Liver (tissue), 9 donors: Measurements from ENCODE around the gene NKAIN2. TPM values are rescaled to one million over a fixed set of nuclear protein-coding genes. Genes with fewer than 3 reads are reported as not detected.
"Not testable (repeated sequence)": the region's sequence is repeated elsewhere in the genome, so short reads cannot be mapped to it uniquely, and the experiment has no call there.

Experiments
- DNase-seq: peaks from one replicate; pipeline ENCODE4 v3.0.0-alpha.2; 2017; ENCODE audit warnings: low spot score
- H3K27ac ChIP-seq, 2 donors: one replicate each; pipeline ENCODE4 v1.7.0; 2013; ENCODE audit warnings: inconsistent platforms in 2 of 2, low read length in 2 of 2, control low read depth in 1 of 2, low read depth in 1 of 2, mild to moderate bottlenecking in 1 of 2
- H3K27me3 ChIP-seq, 4 donors: one replicate each; pipeline versions ENCODE4 v1.6.1 to v1.7.0; 2013; ENCODE audit warnings: low read length in 3 of 4, inconsistent platforms in 1 of 4, mild to moderate bottlenecking in 1 of 4, moderate library complexity in 1 of 4; ENCODE audit not compliant: control insufficient read depth in 4 of 4, insufficient read depth in 4 of 4
- H3K36me3 ChIP-seq, 4 donors: one replicate each; pipeline versions ENCODE4 v1.6.1 to v1.7.0; 2013; ENCODE audit warnings: low read length in 3 of 4, mild to moderate bottlenecking in 3 of 4, low read depth in 1 of 4, moderate library complexity in 1 of 4; ENCODE audit not compliant: control insufficient read depth in 4 of 4, insufficient read depth in 3 of 4
- H3K4me1 ChIP-seq, 4 donors: one replicate each; pipeline versions ENCODE4 v1.6.1 to v1.7.0; 2013; ENCODE audit warnings: low read length in 3 of 4, mild to moderate bottlenecking in 3 of 4, moderate library complexity in 1 of 4; ENCODE audit not compliant: control insufficient read depth in 4 of 4, insufficient read depth in 4 of 4
- H3K4me3 ChIP-seq, 3 donors: one replicate each; pipeline versions ENCODE4 v1.6.1 to v1.7.0; 2013; ENCODE audit warnings: low read length in 3 of 3, control low read depth in 1 of 3, low read depth in 1 of 3, mild to moderate bottlenecking in 1 of 3
- H3K9ac ChIP-seq, 2 donors: one replicate each; pipeline ENCODE4 v1.7.0; 2013; ENCODE audit warnings: low read length in 2 of 2, mild to moderate bottlenecking in 2 of 2, moderate library complexity in 2 of 2, control low read depth in 1 of 2, low read depth in 1 of 2
- H3K9me3 ChIP-seq, 4 donors: one replicate each; pipeline versions ENCODE4 v1.6.1 to v1.7.0; 2013; ENCODE audit warnings: low read length in 3 of 4; ENCODE audit not compliant: control insufficient read depth in 4 of 4
- EGR1 ChIP-seq, 2 donors: IDR thresholded peaks; 2 replicates each; pipeline ENCODE4 v1.6.1; 2016 to 2018; ENCODE audit warnings: antibody characterized with exemption in 2 of 2, low read depth in 2 of 2
- FOXA2 ChIP-seq: IDR thresholded peaks from 2 replicates; pipeline ENCODE4 v1.6.1; 2016; ENCODE audit warnings: antibody characterized with exemption
- GABPA ChIP-seq, 2 donors: IDR thresholded peaks in 1 of 2; conservative IDR thresholded peaks in 1 of 2; 2 replicates each; pipeline ENCODE4 v1.6.1; 2016; ENCODE audit warnings: antibody characterized with exemption in 2 of 2, mild to moderate bottlenecking in 1 of 2, moderate library complexity in 1 of 2
- HNF4A ChIP-seq, 2 donors: conservative IDR thresholded peaks; 2 replicates each; pipeline ENCODE4 v1.6.1; 2016; ENCODE audit warnings: antibody characterized with exemption in 2 of 2, mild to moderate bottlenecking in 2 of 2
- HNF4G ChIP-seq: IDR thresholded peaks from 2 replicates; pipeline ENCODE4 v1.6.1; 2016; ENCODE audit warnings: antibody characterized with exemption
- JUND ChIP-seq, 2 donors: IDR thresholded peaks; 2 replicates each; pipeline ENCODE4 v1.6.1; 2016; ENCODE audit warnings: antibody characterized with exemption in 2 of 2
- MAX ChIP-seq: IDR thresholded peaks from 2 replicates; pipeline ENCODE4 v1.6.1; 2016; ENCODE audit warnings: antibody characterized with exemption
- NR2F2 ChIP-seq: IDR thresholded peaks from 2 replicates; pipeline ENCODE4 v1.6.1; 2016; ENCODE audit warnings: antibody characterized with exemption
- RXRA ChIP-seq, 2 donors: IDR thresholded peaks; 2 replicates each; pipeline ENCODE4 v1.6.1; 2017 to 2018; ENCODE audit warnings: antibody characterized with exemption in 2 of 2, mild to moderate bottlenecking in 1 of 2
- SP1 ChIP-seq: IDR thresholded peaks from 2 replicates; pipeline ENCODE4 v1.6.1; 2018; ENCODE audit warnings: antibody characterized with exemption, mild to moderate bottlenecking
- YY1 ChIP-seq: IDR thresholded peaks from 2 replicates; pipeline ENCODE4 v1.6.1; 2016; ENCODE audit warnings: antibody characterized with exemption, mild to moderate bottlenecking
- WGBS: extraction: QIAGEN DNeasy Blood & Tissue Kit; methylation state at CpG from one replicate; pipeline ENCODE4 v1.1.7; 2013; 5-methylcytosine and 5-hydroxymethylcytosine counted together
- polyA plus RNA-seq, 2 donors: library from polyadenylated mRNA; stranded (reverse) in 1 of 2; unstranded in 1 of 2; fragments of 200-250 nt in 1 of 2; fragments of >200 nt in 1 of 2; fragmentation: Nextera tagmentation in 1 of 2; extraction: Ambion mirVana in 1 of 2; gene quantifications; one replicate each; pipeline versions ENCODE4 v1.2.1 to v1.2.3, GENCODE V29; 2013 to 2015
- total RNA-seq, 2 donors: library from RNA; depleted of rRNA; stranded (reverse); fragments of >200 nt; gene quantifications; one replicate each; pipeline ENCODE4 v1.2.3, GENCODE V29; 2014
- TF ChIP-seq, protein P1 (sequence below): IDR thresholded peaks from 2 replicates; pipeline ENCODE4 v1.6.1; 2016; ENCODE audit warnings: antibody characterized with exemption
- TF ChIP-seq, protein P2 (sequence below): fragments of 150-350 bp; IDR thresholded peaks from 2 replicates; pipeline ENCODE4 v1.5.1; 2017; ENCODE audit warnings: improper control_type of control experiment, low read depth, low read length; ENCODE audit not compliant: missing input control
- TF ChIP-seq, protein P3 (sequence below): IDR thresholded peaks from 2 replicates; pipeline ENCODE4 v1.6.1; 2016; ENCODE audit warnings: antibody characterized with exemption, mild to moderate bottlenecking
- TF ChIP-seq, protein P4 (sequence below): IDR thresholded peaks from 2 replicates; pipeline ENCODE4 v1.6.1; 2016; ENCODE audit warnings: antibody characterized with exemption
- donor health status: healthy.
- donor health status: healthy.
- donor health status: healthy.
- donor health status: healthy.
- donor health status: healthy.

The NKAIN2 gene
- total and polyA plus RNA-seq, 4 donors = 0.05 to 0.14 TPM; not detected in 2

DNA sequence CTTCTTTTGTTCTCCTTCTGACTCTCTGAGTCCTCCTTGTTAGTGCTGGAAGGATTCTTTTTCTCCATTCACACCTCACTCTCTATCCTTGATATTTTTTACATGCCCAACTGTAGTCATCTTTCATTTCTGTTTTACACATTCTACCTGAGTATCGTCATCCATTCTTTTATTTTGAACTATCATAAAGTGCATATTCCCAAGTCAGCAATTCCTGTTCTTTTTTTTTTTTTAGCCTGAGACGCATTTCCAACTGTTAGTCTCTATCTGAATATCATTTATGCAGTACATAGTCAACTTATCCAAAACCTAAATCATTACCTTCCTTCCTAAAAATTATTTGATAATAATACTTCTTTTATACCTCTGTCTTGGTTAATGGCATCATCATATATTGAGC, 207.5 kb downstream of the NKAIN2 start:
- WGBS = 97% methylated on average over 2 of the region's 2 CpGs
- Histone ChIP-seq H3K36me3 (no peaks in the 10 kb centered on the region), H3K4me1 (peaks cover 0 to 9% (median 2%) of the 10 kb centered on the region in 4 donors), H3K9me3 (no peaks in the 10 kb centered on the region), H3K27ac (no peak overlapping the region), H3K4me3 (no peak overlapping the region), H3K27me3 (no peaks in the 10 kb centered on the region), H3K9ac (no peak overlapping the region)
- no peak for TF ChIP-seq SP1
- TF ChIP-seq, protein P1, sequence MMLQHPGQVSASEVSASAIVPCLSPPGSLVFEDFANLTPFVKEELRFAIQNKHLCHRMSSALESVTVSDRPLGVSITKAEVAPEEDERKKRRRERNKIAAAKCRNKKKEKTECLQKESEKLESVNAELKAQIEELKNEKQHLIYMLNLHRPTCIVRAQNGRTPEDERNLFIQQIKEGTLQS = no peak
- TF ChIP-seq JUND (IDR thresholded peaks at IDR 0.05) = no peak
- TF ChIP-seq, protein P2, sequence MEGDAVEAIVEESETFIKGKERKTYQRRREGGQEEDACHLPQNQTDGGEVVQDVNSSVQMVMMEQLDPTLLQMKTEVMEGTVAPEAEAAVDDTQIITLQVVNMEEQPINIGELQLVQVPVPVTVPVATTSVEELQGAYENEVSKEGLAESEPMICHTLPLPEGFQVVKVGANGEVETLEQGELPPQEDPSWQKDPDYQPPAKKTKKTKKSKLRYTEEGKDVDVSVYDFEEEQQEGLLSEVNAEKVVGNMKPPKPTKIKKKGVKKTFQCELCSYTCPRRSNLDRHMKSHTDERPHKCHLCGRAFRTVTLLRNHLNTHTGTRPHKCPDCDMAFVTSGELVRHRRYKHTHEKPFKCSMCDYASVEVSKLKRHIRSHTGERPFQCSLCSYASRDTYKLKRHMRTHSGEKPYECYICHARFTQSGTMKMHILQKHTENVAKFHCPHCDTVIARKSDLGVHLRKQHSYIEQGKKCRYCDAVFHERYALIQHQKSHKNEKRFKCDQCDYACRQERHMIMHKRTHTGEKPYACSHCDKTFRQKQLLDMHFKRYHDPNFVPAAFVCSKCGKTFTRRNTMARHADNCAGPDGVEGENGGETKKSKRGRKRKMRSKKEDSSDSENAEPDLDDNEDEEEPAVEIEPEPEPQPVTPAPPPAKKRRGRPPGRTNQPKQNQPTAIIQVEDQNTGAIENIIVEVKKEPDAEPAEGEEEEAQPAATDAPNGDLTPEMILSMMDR = no peak
- no peak for DNase-seq

DNA sequence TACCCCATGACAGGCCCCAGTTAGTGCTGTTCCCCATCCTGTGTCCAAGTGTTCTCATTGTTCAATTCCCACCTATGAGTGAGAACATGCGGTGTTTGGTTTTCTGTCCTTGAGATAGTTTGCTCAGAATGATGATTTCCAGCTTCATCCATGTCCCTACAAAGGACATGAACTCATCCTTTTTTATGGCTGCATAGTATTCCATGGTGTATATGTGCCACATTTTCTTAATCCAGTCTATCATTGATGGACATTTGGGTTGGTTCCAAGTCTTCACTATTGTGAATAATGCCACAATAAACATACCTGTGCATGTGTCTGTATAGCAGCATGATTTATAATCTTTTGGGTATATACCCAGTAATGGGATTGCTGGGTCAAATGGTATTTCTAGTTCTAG, 218.4 kb downstream of the NKAIN2 start:
- DNase-seq, H3K9me3 ChIP-seq, H3K36me3 ChIP-seq, H3K4me1 ChIP-seq, H3K9ac ChIP-seq, H3K27me3 ChIP-seq, H3K27ac ChIP-seq, H3K4me3 ChIP-seq: not testable (repeated sequence)
- 72% methylated on average over 1 of the region's 1 CpG for WGBS

DNA sequence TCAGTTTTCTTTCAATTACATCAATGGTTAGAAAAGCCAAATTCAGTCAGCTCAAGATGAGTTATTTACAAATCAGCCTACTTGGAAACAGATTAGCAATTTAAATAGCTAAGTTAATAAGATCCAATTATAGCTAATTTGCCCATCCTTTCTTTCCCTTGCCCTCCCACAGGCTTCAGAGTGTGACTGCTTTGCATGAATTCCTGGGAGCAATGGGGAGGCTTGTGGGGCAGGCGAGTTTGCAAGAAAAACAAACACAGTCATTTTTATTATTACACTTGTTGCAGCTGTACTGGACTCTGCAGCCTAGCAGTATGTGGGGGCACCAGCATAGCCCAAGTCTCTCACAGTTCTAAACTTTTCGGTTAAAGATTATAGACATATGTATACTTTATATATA, 219.0 kb downstream of the NKAIN2 start:
- 88% methylated on average over 2 of the region's 2 CpGs for WGBS
- Histone ChIP-seq H3K27me3 (no peaks in the 10 kb centered on the region), H3K27ac (no peak overlapping the region)

More for the DNA sequence above, 219.0 kb downstream of the NKAIN2 start:
- DNase-seq = no peak
- no peaks in the 10 kb centered on the region for H3K36me3 ChIP-seq
- H3K9me3 ChIP-seq = no peaks in the 10 kb centered on the region
- H3K9ac ChIP-seq = no peak overlapping the region
- TF ChIP-seq MAX = no peak
- no peak for TF ChIP-seq HNF4A (conservative IDR thresholded peaks at IDR 0.05)
- TF ChIP-seq, protein P1 = no peak
- TF ChIP-seq, protein P3, sequence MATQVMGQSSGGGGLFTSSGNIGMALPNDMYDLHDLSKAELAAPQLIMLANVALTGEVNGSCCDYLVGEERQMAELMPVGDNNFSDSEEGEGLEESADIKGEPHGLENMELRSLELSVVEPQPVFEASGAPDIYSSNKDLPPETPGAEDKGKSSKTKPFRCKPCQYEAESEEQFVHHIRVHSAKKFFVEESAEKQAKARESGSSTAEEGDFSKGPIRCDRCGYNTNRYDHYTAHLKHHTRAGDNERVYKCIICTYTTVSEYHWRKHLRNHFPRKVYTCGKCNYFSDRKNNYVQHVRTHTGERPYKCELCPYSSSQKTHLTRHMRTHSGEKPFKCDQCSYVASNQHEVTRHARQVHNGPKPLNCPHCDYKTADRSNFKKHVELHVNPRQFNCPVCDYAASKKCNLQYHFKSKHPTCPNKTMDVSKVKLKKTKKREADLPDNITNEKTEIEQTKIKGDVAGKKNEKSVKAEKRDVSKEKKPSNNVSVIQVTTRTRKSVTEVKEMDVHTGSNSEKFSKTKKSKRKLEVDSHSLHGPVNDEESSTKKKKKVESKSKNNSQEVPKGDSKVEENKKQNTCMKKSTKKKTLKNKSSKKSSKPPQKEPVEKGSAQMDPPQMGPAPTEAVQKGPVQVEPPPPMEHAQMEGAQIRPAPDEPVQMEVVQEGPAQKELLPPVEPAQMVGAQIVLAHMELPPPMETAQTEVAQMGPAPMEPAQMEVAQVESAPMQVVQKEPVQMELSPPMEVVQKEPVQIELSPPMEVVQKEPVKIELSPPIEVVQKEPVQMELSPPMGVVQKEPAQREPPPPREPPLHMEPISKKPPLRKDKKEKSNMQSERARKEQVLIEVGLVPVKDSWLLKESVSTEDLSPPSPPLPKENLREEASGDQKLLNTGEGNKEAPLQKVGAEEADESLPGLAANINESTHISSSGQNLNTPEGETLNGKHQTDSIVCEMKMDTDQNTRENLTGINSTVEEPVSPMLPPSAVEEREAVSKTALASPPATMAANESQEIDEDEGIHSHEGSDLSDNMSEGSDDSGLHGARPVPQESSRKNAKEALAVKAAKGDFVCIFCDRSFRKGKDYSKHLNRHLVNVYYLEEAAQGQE = no peak
- TF ChIP-seq FOXA2 = no peak
- no peak for TF ChIP-seq GABPA (IDR thresholded peaks at IDR 0.05 in 1 of 2, conservative IDR thresholded peaks at IDR 0.05 in 1 of 2)
- TF ChIP-seq RXRA (IDR thresholded peaks at IDR 0.05) = no peak
- no peak for TF ChIP-seq JUND (IDR thresholded peaks at IDR 0.05)
- TF ChIP-seq YY1 = no peak
- TF ChIP-seq, protein P4, sequence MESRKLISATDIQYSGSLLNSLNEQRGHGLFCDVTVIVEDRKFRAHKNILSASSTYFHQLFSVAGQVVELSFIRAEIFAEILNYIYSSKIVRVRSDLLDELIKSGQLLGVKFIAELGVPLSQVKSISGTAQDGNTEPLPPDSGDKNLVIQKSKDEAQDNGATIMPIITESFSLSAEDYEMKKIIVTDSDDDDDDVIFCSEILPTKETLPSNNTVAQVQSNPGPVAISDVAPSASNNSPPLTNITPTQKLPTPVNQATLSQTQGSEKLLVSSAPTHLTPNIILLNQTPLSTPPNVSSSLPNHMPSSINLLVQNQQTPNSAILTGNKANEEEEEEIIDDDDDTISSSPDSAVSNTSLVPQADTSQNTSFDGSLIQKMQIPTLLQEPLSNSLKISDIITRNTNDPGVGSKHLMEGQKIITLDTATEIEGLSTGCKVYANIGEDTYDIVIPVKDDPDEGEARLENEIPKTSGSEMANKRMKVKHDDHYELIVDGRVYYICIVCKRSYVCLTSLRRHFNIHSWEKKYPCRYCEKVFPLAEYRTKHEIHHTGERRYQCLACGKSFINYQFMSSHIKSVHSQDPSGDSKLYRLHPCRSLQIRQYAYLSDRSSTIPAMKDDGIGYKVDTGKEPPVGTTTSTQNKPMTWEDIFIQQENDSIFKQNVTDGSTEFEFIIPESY = no peak
- TF ChIP-seq EGR1 (IDR thresholded peaks at IDR 0.05; ENCODE audit: low read depth in 2 of 2) = no peak
- no peak for TF ChIP-seq NR2F2
- TF ChIP-seq HNF4G = no peak
- H3K4me1 ChIP-seq = no peaks in the 10 kb centered on the region
- no peak overlapping the region for H3K4me3 ChIP-seq
